ENCODE data around the gene SUPT3H. TPM values are rescaled to one million over a fixed set of nuclear protein-coding genes. Genes with fewer than 3 reads are reported as not detected.
"Not testable (repeated sequence)": the region's sequence is repeated elsewhere in the genome, so short reads cannot be mapped to it uniquely, and the experiment has no call there.

SUPT3H gene
- total RNA-seq, 2 experiments from 2014 or later = 10.1 to 11.6 TPM

DNA sequence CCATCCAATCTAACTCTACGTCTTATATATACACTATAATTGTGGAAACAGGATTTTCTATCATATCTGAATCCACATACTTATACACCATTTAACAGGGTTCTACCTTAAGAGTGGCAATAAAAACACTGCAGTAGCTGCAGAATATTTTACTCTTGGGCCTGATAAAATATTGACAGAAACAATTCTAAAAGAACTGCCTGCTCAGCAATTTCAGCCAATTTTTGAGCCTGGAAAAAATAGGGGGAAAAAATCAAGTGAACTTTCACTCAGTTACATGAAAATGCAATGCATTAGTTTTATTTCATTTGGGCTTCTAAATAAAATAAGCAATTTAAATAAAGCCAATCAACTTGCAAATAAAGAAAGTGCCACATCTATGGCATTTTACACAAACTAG is 296.1 kb downstream of the SUPT3H start:
- peaks cover 9% of the 10 kb centered on the region for H3K4me1 Mint-ChIP-seq
- DNase-seq = no peak
- POLR2A ChIA-PET = no interaction called here
- H3K36me3 Mint-ChIP-seq = peaks cover 27% of the 10 kb centered on the region
- ATAC-seq (ENCODE audit: low read depth) = no peak
- no peak overlapping the region for H3K4me3 Mint-ChIP-seq
- no peak overlapping the region for H3K27ac Mint-ChIP-seq
- peaks cover 27% of the 10 kb centered on the region for H3K9me3 Mint-ChIP-seq
- no peaks in the 10 kb centered on the region for H3K27me3 Mint-ChIP-seq

DNA sequence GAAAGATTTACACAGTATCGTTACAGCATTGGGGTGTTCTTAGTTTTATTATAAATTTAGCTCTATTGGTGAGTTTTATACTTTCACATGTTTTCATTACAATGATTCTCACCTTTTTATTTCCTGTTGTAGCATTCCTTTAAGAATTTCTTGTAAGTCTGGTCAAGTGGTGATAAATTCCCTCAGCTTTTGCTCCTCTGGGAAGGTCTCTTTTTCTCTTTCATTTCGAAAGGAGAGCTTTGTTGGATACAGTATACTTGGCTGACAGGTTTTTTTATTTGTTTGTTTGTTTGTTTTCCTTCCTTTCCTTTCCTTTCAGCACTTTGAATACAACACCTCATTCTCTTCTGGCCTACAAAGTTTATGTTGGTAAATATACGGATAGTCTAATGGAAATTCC is 299.3 kb downstream of the SUPT3H start:
- Mint-ChIP-seq H3K27ac (no peak overlapping the region), H3K4me3 (no peak overlapping the region), H3K36me3 (peaks cover 15% of the 10 kb centered on the region), H3K4me1 (peaks cover 4% of the 10 kb centered on the region), H3K9me3 (peaks cover 17% of the 10 kb centered on the region), H3K27me3 (no peaks in the 10 kb centered on the region)
- DNase-seq (no peak), ATAC-seq (ENCODE audit: low read depth) (no peak)
- POLR2A ChIA-PET = no interaction called here

DNA sequence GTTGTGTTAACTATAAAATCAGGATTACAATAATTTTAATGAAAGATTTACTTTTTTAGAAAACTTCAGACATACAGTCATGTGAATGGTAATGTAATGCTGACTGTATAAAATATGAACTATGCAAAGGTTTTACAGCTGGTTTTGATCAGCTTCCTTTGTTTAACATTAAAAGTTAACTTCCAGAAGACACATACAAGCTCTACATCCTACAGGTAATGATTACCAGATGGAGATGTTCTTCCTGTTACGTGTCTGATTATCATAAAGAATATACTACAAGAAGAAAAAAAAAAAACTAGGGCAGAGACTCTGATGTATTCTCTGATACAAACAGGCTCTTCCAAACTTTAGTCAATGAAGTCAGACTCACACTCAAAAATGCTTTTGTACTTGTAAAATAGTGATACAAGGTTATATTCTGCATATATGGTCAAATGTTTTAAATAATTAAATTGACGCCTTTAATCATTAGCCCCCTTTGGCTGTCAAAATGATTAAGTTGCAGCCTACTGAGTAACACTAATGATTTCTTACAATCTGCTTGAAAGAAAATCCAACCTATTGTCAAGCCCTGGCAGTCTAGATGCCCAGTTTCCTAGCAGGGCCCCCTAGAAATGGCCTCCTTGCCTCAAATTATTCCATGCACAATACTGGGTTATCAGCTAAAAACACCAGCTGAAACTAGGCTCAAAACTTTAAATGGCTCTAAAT is 301.4 kb downstream of the SUPT3H start:
- POLR2A ChIA-PET = no interaction called here
- H3K4me1 Mint-ChIP-seq = peaks cover 9% of the 10 kb centered on the region
- H3K4me3 Mint-ChIP-seq = no peak overlapping the region
- DNase-seq (no peak), ATAC-seq (ENCODE audit: low read depth) (no peak)
- peaks cover 14% of the 10 kb centered on the region for H3K9me3 Mint-ChIP-seq
- no peaks in the 10 kb centered on the region for H3K27me3 Mint-ChIP-seq
- H3K27ac Mint-ChIP-seq = no peak overlapping the region
- peaks cover 11% of the 10 kb centered on the region for H3K36me3 Mint-ChIP-seq

DNA sequence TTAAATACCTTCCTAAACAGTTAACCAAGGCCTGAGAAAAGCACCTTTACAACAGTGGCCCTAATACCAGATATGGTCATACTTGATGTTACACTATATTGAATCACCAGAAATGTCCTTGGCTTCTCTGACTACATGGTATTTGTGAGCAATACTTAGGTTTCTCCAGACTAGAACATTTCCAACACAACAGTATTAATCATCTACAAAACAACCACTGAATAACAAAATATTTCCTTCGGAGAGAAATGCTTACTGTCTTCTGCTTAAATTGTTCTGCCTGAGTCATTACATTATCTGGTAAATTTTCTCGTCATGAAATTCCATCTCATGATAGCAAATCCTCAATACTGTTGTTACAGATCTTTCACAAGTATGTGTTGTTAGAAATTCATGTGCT is 302.5 kb downstream of the SUPT3H start:
- no peak for ATAC-seq (ENCODE audit: low read depth)
- peaks cover 9% of the 10 kb centered on the region for H3K9me3 Mint-ChIP-seq

DNA sequence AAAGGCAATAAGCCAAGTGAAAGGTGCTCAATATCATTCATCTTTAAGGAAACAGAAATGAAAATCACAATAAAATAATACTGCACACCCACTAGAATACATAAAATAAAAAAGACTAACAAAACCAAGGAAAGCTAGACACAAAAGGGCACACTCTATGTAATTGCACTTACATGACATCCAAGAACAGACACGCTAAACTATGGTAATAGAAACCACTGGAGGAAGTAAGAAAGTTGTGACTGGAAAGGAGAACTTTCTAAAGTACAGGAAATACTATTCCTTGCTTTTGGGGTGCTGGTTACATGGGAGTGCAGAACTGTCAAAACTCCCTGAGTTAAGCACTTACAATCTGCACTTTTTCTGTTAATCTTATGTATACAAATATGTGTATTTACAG is 303.3 kb downstream of the SUPT3H start:
- no peak for DNase-seq
- peaks cover 9% of the 10 kb centered on the region for H3K4me1 Mint-ChIP-seq
- peaks cover 4% of the 10 kb centered on the region for H3K9me3 Mint-ChIP-seq
- POLR2A ChIA-PET = no interaction called here
- H3K4me3 Mint-ChIP-seq = no peak overlapping the region
- no peak for ATAC-seq (ENCODE audit: low read depth)
- H3K27me3 Mint-ChIP-seq = no peaks in the 10 kb centered on the region
- H3K36me3 Mint-ChIP-seq = peaks cover 7% of the 10 kb centered on the region
- no peak overlapping the region for H3K27ac Mint-ChIP-seq

More for the DNA sequence above, 302.5 kb downstream of the SUPT3H start:
- no peak overlapping the region for H3K27ac Mint-ChIP-seq
- no peaks in the 10 kb centered on the region for H3K27me3 Mint-ChIP-seq
- peaks cover 11% of the 10 kb centered on the region for H3K36me3 Mint-ChIP-seq
- no peak overlapping the region for H3K4me3 Mint-ChIP-seq
- POLR2A ChIA-PET = no interaction called here
- peaks cover 9% of the 10 kb centered on the region for H3K4me1 Mint-ChIP-seq
- no peak for DNase-seq

DNA sequence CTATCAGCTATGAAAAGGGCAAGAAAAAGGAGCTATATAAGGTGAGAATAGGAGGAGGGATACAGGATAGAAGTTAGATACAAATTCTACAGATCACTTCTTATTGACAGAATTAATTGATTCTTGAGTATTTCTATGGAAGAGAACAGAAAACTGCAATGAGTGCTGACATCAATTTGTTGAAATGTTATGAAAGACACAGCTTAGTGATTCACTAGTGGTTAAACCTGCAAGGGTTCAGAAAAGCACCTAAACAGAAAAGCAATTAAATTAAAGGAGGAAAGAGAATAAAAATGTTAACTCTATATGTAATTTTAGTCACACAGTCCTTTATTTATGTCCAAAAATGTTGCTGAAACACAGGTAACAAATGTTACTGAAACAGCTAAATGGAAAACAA is 304.0 kb downstream of the SUPT3H start:
- peaks cover 6% of the 10 kb centered on the region for H3K9me3 Mint-ChIP-seq
- H3K4me3 Mint-ChIP-seq = no peak overlapping the region
- peaks cover 10% of the 10 kb centered on the region for H3K36me3 Mint-ChIP-seq
- POLR2A ChIA-PET = no interaction called here
- no peaks in the 10 kb centered on the region for H3K27me3 Mint-ChIP-seq
- ATAC-seq (ENCODE audit: low read depth) (no peak), DNase-seq (no peak)
- peaks cover 9% of the 10 kb centered on the region for H3K4me1 Mint-ChIP-seq
- H3K27ac Mint-ChIP-seq = no peak overlapping the region

DNA sequence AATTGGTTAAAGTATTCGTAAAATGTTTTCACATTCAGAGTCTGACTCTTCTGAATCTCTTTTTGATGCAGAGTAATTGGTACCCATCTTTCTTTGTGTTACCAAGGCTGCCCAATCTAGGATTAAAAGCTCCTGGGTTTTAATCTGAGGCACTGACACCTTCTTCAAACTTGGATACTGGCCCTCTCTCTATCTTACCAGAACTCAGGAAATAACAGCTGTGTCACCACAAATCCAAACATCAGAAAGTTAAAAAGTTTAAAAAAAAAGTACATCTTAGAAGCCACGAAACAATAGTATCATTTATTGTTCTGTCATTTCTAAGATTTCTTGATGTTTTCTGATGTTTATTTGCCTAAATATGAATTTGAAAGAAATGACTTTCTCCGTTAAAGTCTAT is 305.1 kb downstream of the SUPT3H start:
- Mint-ChIP-seq H3K4me1 (peaks cover 9% of the 10 kb centered on the region), H3K4me3 (no peak overlapping the region), H3K36me3 (peaks cover 8% of the 10 kb centered on the region), H3K9me3 (peaks cover 3% of the 10 kb centered on the region), H3K27ac (no peak overlapping the region), H3K27me3 (no peaks in the 10 kb centered on the region)
- DNase-seq = no peak
- ATAC-seq (ENCODE audit: low read depth) = no peak
- POLR2A ChIA-PET = no interaction called here

DNA sequence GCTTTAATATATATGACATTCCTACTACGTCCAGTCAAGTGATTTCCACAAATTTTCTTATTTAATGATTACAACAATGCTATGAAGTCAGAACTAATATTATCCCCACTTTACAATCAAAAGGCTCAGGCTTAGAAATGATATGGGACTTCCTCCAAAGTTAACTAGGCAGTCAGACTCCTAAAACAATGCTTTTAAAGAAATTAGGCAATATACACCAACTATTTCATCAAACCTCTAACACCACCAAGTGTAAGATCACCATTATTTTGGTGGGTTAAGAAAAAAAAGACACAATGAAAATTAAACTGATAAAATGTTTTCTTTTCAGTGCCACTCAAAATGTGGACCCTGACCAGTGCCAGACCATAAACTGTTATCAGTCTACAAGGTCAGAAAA is 305.7 kb downstream of the SUPT3H start:
- POLR2A ChIA-PET = no interaction called here

DNA sequence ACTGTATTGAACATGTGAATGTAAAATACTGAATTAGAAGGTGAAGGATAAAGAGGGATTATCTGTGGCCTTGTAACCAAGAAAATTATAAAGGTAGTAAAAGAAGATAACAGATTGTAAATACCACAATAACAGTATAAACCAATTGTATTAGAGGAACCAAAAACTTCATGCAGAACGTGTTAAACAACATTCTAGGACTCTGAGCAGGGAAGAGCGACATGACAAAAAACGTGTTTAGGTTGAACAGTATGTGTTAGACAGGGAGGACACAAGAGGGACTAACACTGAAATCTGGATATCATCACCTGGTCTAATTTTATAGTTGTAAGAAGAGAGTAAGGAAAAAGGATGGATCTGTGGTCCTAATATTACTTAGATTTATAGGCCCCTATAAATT is 308.6 kb downstream of the SUPT3H start:
- Mint-ChIP-seq H3K36me3 (peaks cover 5% of the 10 kb centered on the region), H3K27me3 (no peaks in the 10 kb centered on the region), H3K27ac (no peak overlapping the region), H3K9me3 (peaks cover 3% of the 10 kb centered on the region), H3K4me3 (no peak overlapping the region), H3K4me1 (peaks cover 5% of the 10 kb centered on the region)
- ATAC-seq (ENCODE audit: low read depth) (no peak), DNase-seq (no peak)
- POLR2A ChIA-PET = no interaction called here

More for the DNA sequence above, 305.7 kb downstream of the SUPT3H start:
- peaks cover 7% of the 10 kb centered on the region for H3K36me3 Mint-ChIP-seq
- DNase-seq (no peak), ATAC-seq (ENCODE audit: low read depth) (no peak)
- H3K27ac Mint-ChIP-seq = no peak overlapping the region
- H3K4me3 Mint-ChIP-seq = no peak overlapping the region
- H3K4me1 Mint-ChIP-seq = peaks cover 9% of the 10 kb centered on the region
- no peaks in the 10 kb centered on the region for H3K27me3 Mint-ChIP-seq
- peaks cover 3% of the 10 kb centered on the region for H3K9me3 Mint-ChIP-seq

DNA sequence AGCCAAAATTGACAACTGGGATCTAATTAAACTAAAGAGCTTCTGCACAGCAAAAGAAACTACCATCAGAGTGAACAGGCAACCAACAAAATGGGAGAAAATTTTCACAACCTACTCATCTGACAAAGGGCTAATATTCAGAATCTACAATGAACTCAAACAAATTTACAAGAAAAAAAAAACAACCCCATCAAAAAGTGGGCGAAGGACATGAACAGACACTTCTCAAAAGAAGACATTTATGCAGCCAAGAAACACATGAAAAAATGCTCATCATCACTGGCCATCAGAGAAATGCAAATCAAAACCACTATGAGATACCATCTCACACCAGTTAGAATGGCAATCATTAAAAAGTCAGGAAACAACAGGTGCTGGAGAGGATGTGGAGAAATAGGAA is 310.3 kb downstream of the SUPT3H start:
- ATAC-seq (ENCODE audit: low read depth); POLR2A ChIA-PET; H3K9me3 Mint-ChIP-seq; H3K4me1 Mint-ChIP-seq; H3K4me3 Mint-ChIP-seq; H3K27ac Mint-ChIP-seq; H3K27me3 Mint-ChIP-seq; DNase-seq; H3K36me3 Mint-ChIP-seq: not testable (repeated sequence)

DNA sequence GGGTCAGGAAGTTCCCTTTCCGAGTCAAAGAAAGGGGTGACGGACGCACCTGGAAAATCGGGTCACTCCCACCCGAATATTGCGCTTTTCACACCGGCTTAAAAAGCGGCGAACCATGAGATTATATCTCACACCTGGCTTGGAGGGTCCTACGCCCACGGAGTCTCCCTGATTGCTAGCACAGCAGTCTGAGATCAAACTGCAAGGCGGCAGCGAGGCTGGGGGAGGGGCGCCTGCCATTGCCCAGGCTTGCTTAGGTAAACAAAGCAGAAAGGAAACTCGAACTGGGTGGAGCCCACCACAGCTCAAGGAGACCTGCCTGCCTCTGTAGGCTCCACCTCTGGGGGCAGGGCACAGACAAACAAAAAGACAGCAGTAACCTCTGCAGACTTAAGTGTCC is 315.1 kb downstream of the SUPT3H start:
- POLR2A ChIA-PET; H3K27ac Mint-ChIP-seq; H3K27me3 Mint-ChIP-seq; DNase-seq; H3K4me3 Mint-ChIP-seq; H3K4me1 Mint-ChIP-seq; ATAC-seq (ENCODE audit: low read depth): not testable (repeated sequence)
- peaks cover 15% of the 10 kb centered on the region for H3K9me3 Mint-ChIP-seq
- peaks cover 17% of the 10 kb centered on the region for H3K36me3 Mint-ChIP-seq

DNA sequence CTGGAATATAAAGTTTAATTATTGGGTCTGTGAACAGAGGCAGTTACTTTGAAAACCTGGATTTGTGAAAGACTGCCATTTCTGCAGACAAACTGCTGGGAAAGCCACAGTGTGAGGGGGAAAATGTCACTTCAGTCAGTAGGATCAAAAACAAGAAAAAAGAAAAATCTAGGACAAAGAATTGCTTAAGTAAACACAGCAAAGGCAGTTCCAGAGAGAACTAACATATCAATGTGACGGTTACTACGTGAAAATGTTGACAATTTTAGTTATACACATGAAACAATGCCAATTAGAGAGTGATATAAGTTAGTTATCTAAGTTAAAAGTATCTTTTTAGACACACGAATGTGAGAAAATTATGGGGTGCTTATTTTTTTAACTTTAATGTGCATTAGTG is 320.0 kb downstream of the SUPT3H start:
- POLR2A ChIA-PET = no interaction called here

DNA sequence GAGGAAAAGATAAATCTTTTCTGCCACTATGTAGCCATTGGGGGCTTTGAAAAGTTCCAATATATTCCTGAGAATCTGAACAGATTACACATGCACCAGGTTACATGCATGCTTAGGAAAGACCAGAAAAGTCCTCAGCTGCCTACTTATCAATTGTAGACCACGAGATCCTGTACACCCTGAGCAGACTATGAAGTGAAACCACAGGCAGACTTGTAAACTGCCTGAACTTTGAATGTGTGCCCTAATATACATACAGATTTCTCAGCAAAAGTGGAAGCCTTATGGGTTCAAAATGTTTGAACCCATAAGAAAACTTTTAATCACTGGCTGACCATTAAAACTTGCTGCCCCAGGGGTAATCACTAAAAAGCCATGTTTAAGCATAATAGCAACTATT is 323.1 kb downstream of the SUPT3H start:
- DNase-seq (no peak), ATAC-seq (ENCODE audit: low read depth) (peak; percentile 89)
- H3K36me3 Mint-ChIP-seq = peaks cover 11% of the 10 kb centered on the region
- H3K27me3 Mint-ChIP-seq = peaks cover 2% of the 10 kb centered on the region
- H3K9me3 Mint-ChIP-seq = peaks cover 3% of the 10 kb centered on the region
- H3K4me3 Mint-ChIP-seq = no peak overlapping the region
- H3K27ac Mint-ChIP-seq = no peak overlapping the region
- peaks cover 12% of the 10 kb centered on the region for H3K4me1 Mint-ChIP-seq
- POLR2A ChIA-PET = no interaction called here

More for the DNA sequence above, 320.0 kb downstream of the SUPT3H start:
- H3K4me3 Mint-ChIP-seq = no peak overlapping the region
- no peak for ATAC-seq (ENCODE audit: low read depth)
- H3K27ac Mint-ChIP-seq = no peak overlapping the region
- no peak for DNase-seq
- peaks cover 8% of the 10 kb centered on the region for H3K4me1 Mint-ChIP-seq
- peaks cover 2% of the 10 kb centered on the region for H3K27me3 Mint-ChIP-seq
- peaks cover 17% of the 10 kb centered on the region for H3K9me3 Mint-ChIP-seq
- H3K36me3 Mint-ChIP-seq = peaks cover 24% of the 10 kb centered on the region

DNA sequence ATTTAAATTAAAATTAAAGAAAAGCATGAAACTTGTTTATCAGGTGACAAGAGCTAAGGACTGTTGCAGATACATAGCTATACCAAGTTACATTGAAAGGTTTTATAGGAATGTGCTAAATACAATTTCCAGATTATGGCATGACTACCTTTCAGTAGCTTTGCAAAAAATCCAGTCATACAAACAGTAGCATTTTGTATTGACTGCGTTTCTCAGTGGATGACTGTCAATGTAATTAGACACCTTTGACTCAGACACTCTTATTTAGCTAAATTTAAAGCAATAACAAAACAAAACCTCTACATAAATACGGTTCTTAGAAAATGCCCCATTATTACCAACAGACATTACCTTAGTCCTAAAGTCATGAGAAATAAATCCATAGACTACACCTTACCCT is 325.4 kb downstream of the SUPT3H start:
- Mint-ChIP-seq H3K27me3 (peaks cover 2% of the 10 kb centered on the region), H3K9me3 (peaks cover 5% of the 10 kb centered on the region), H3K27ac (no peak overlapping the region), H3K36me3 (peaks cover 17% of the 10 kb centered on the region), H3K4me3 (no peak overlapping the region), H3K4me1 (peaks cover 22% of the 10 kb centered on the region)
- ATAC-seq (ENCODE audit: low read depth) = no peak
- POLR2A ChIA-PET = no interaction called here
- DNase-seq = no peak
